SK-N-SH treated with all-trans-retinoic acid at 6 μM for 48 hours (cell line): Measurements from ENCODE around the gene SH3PXD2A.

Experiments
- ARNTL ChIP-seq: fragments of 450-650 bp; formaldehyde crosslinking; IDR thresholded peaks from 2 replicates; pipeline ENCODE4 v1.5.0; 2020; ENCODE audit warnings: low read depth, mild to moderate bottlenecking, moderate library complexity, borderline replicate concordance
- CREB5 ChIP-seq: fragments of 250-450 bp; sonication (Bioruptor Pico); IDR thresholded peaks from 2 replicates; pipeline ENCODE4 v1.5.1; 2020; ENCODE audit warnings: low read depth, mild to moderate bottlenecking, moderate library complexity
- ESRRG ChIP-seq: fragments of 250-450 bp; sonication (Bioruptor Pico); IDR thresholded peaks from 2 replicates; pipeline ENCODE4 v1.6.1; 2021; ENCODE audit warnings: mild to moderate bottlenecking
- ISL1 ChIP-seq: fragments of 250-450 bp; sonication (Bioruptor Pico); IDR thresholded peaks from 2 replicates; pipeline ENCODE4 v2.1.2; 2022; ENCODE audit warnings: mild to moderate bottlenecking, moderate library complexity
- POU6F1 ChIP-seq: fragments of 250-450 bp; sonication (Bioruptor Pico); IDR thresholded peaks from 2 replicates; pipeline ENCODE4 v1.8.0; 2021; ENCODE audit warnings: low read depth, mild to moderate bottlenecking, moderate library complexity, borderline replicate concordance
- ZFP3 ChIP-seq: fragments of 250-450 bp; sonication (Bioruptor Pico); IDR thresholded peaks from 2 replicates; pipeline ENCODE4 v1.5.0; 2020; ENCODE audit warnings: mild to moderate bottlenecking, moderate library complexity
- TF ChIP-seq, protein P1 (sequence below): fragments of 250-450 bp; sonication (Bioruptor Pico); IDR thresholded peaks from 2 replicates; pipeline ENCODE4 v1.8.0; 2020; ENCODE audit warnings: mild to moderate bottlenecking, moderate library complexity, borderline replicate concordance

DNA sequence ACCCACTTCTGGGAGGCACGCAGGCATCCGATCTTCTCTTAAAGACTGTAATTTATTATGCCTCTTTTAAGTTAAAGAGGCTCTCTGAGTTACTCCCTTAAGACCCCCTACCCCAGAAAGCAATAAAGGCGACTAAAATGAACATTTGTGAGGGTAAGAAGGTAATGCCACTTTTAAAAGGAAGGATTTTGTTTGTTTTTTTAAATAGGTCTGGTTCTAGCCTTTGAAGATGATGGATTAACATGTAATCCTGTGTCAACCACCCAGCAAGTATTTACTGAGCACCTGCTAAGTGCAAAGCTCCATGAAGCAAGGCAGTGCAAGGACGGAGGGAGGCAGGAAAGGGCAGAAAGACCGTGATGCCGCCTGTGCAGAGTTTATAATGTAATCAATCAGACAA, 26.1 kb downstream of the SH3PXD2A start:
- TF ChIP-seq ISL1 (CRISPR knock-in tag) (no peak), ARNTL (CRISPR knock-in tag) (no peak), POU6F1 (CRISPR knock-in tag) (no peak), ESRRG (no peak), ZFP3 (no peak), CREB5 (CRISPR knock-in tag) (no peak)
- TF ChIP-seq, protein P1, sequence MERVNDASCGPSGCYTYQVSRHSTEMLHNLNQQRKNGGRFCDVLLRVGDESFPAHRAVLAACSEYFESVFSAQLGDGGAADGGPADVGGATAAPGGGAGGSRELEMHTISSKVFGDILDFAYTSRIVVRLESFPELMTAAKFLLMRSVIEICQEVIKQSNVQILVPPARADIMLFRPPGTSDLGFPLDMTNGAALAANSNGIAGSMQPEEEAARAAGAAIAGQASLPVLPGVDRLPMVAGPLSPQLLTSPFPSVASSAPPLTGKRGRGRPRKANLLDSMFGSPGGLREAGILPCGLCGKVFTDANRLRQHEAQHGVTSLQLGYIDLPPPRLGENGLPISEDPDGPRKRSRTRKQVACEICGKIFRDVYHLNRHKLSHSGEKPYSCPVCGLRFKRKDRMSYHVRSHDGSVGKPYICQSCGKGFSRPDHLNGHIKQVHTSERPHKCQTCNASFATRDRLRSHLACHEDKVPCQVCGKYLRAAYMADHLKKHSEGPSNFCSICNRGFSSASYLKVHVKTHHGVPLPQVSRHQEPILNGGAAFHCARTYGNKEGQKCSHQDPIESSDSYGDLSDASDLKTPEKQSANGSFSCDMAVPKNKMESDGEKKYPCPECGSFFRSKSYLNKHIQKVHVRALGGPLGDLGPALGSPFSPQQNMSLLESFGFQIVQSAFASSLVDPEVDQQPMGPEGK (CRISPR knock-in tag) = no peak
